ENCODE data around the gene AK2.

GRCh38 chr1:32971156-32971555, 65.5 kb downstream of the AK2 start:
- TF ChIP-seq CTCF (IDR thresholded peaks at IDR 0.05) (no peak), POLR2A (IDR thresholded peaks at IDR 0.05) (no peak)
